HepG2 (cell line): ENCODE measurements around the gene AQP10. TPM values are rescaled to one million over a fixed set of nuclear protein-coding genes. Genes with fewer than 3 reads are reported as not detected.
A peak's percentile ranks its signal among the peaks of the same experiment; 100 is the strongest.

Source experiments
- ARNT ChIP-seq: fragments of 450-650 bp; IDR thresholded peaks from 2 replicates; pipeline ENCODE4 v1.6.1; 2017
- EED ChIP-seq: sonication (generic); formaldehyde crosslinking; IDR thresholded peaks from 2 replicates; pipeline ENCODE4 v1.5.0; 2020; ENCODE audit warnings: mild to moderate bottlenecking, missing genetic modification reagents
- ETV5 ChIP-seq: IDR thresholded peaks from 2 replicates; pipeline ENCODE4 v1.6.1; 2018; ENCODE audit warnings: missing biosample characterization, missing genetic modification reagents, inconsistent platforms, borderline replicate concordance
- KLF16 ChIP-seq, 2 experiments: sonication (generic) in 1 of 2; formaldehyde crosslinking in 1 of 2; IDR thresholded peaks; 2 replicates each; pipeline versions ENCODE4 v1.6.1 to v1.8.0; 2016 to 2023; ENCODE audit warnings: missing genetic modification reagents in 2 of 2, missing compliant biosample characterization in 1 of 2
- MED1 ChIP-seq: sonication (generic); formaldehyde crosslinking; IDR thresholded peaks from 2 replicates; pipeline ENCODE4 v1.4.0; 2020; ENCODE audit warnings: missing genetic modification reagents
- NBN ChIP-seq: fragments of 450-650 bp; conservative IDR thresholded peaks from 2 replicates; pipeline ENCODE4 v1.6.1; 2017
- NR2C2 ChIP-seq: sonication (generic); formaldehyde crosslinking; IDR thresholded peaks from 2 replicates; pipeline ENCODE4 v1.4.0; 2020; ENCODE audit warnings: missing genetic modification reagents, mild to moderate bottlenecking, moderate library complexity, borderline replicate concordance
- SSRP1 ChIP-seq: IDR thresholded peaks from 2 replicates; pipeline ENCODE4 v1.6.1; 2016; ENCODE audit warnings: control low read depth
- ZBTB21 ChIP-seq: sonication (generic); formaldehyde crosslinking; IDR thresholded peaks from 2 replicates; pipeline ENCODE4 v1.4.0; 2020; ENCODE audit warnings: missing genetic modification reagents
- ZEB1 ChIP-seq: IDR thresholded peaks from 2 replicates; pipeline ENCODE4 v1.6.1; 2012; ENCODE audit warnings: mild to moderate bottlenecking, low read depth, inconsistent platforms; ENCODE audit not compliant: insufficient replicate concordance
- ZNF75D ChIP-seq: sonication (generic); formaldehyde crosslinking; IDR thresholded peaks from 2 replicates; pipeline ENCODE4 v1.8.1; 2023; ENCODE audit warnings: missing genetic modification reagents, mild to moderate bottlenecking, borderline replicate concordance
- polyA plus RNA-seq, 8 experiments: library from polyadenylated mRNA; depleted of rRNA in 3 of 8; stranded (reverse) in 7 of 8; unstranded in 1 of 8; fragments of >200 nt; fragmentation: Illumina TruSeq in 4 of 8; extraction: Trizol in 4 of 8; gene quantifications; 2 replicates each; pipeline versions ENCODE4 v1.2.1 to v1.2.3, GENCODE V29; 2011 to 2016; ENCODE audit warnings: low read depth in 4 of 8, missing spikeins in 1 of 8, mixed read lengths in 1 of 8; ENCODE audit not compliant: insufficient read depth in 1 of 8
- total RNA-seq, 5 experiments: library from RNA; depleted of rRNA; stranded (reverse); fragments of >200 nt; fragmentation: Illumina TruSeq; extraction: Trizol; gene quantifications; 2 replicates each; pipeline ENCODE4 v1.2.3, GENCODE V29; 2016; ENCODE audit warnings: low read depth in 1 of 5
- TF ChIP-seq, protein P1 (sequence below): sonication (generic); formaldehyde crosslinking; IDR thresholded peaks from 2 replicates; pipeline ENCODE4 v1.5.1; 2020; ENCODE audit warnings: missing genetic modification reagents, mild to moderate bottlenecking, borderline replicate concordance
- TF ChIP-seq, protein P2 (sequence below): sonication (generic); formaldehyde crosslinking; IDR thresholded peaks from 2 replicates; pipeline ENCODE4 v1.8.1; 2023; ENCODE audit warnings: mild to moderate bottlenecking, moderate library complexity, missing genetic modification reagents
- TF ChIP-seq, protein P3 (sequence below): sonication (generic); formaldehyde crosslinking; IDR thresholded peaks from 2 replicates; pipeline ENCODE4 v1.9.0; 2021; ENCODE audit warnings: missing genetic modification reagents, borderline replicate concordance
- TF ChIP-seq, protein P4 (sequence below): sonication (generic); formaldehyde crosslinking; IDR thresholded peaks from 2 replicates; pipeline ENCODE4 v1.8.0; 2022; ENCODE audit warnings: mild to moderate bottlenecking, missing genetic modification reagents, moderate library complexity
- TF ChIP-seq, protein P5 (sequence below): sonication (generic); formaldehyde crosslinking; IDR thresholded peaks from 2 replicates; pipeline ENCODE4 v1.4.0; 2020; ENCODE audit warnings: missing genetic modification reagents, borderline replicate concordance
- TF ChIP-seq, protein P6 (sequence below): IDR thresholded peaks from 2 replicates; pipeline ENCODE4 v1.6.1; 2012; ENCODE audit warnings: low read length, improper control_type of control experiment

Gene AQP10
- total and polyA plus RNA-seq, 2 of the 13 experiments (the other 11 are each of a cell fraction or from before 2014, with no cell fraction given) = 0.30 TPM; not detected in 1

DNA sequence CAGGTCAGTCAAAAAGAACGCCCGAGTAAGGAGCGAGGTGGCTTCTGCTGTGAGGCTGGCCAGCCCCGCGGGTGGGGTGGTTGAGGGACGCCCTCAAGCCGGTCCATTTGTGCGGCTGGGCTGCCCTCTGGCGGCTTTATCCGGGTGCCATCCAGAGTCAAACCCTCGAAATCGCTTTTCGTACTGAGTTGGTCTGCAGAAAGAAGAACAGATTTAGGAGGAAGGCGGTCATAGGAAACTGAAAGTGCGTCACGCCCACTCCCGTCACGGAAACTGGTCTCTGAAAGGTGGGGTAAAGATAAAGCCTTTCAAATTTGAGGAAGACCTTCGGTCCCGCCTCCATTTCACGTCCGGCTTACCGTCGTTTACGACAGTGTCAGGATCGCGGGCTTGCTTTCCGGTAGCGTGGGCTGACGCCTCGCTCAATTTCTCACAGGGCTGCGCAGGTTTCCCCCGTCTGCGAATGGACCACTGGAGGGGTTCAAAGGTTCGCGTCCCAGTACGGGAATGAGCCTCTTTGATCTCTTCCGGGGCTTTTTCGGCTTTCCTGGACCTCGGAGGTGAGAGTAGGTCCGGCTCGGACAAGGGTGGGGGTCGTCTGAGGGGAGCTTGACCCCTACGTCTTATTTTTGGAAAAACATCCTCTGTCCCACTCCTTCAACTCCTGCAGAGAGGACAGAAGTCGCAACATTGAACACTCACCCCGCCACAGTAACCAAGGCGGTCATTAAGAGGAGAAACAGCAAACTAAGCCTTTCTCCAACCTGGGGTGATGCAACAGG, 48.5 kb upstream of the AQP10 start, which contains the start of gene HAX1 (continued):
- TF ChIP-seq ETV5 (peak; percentile 69; the same call in 1 of the 2 replicates), NBN (no peak), ZNF75D (CRISPR knock-in tag) (no peak), KLF16 (CRISPR knock-in tag; IDR thresholded peaks at IDR 0.05) (peak in 1 of 2 experiments; percentile 85; a peak in 2 of 4 replicates), ZEB1 (no peak), MED1 (no peak; the same call in 1 of the 2 replicates), SSRP1 (no peak), ARNT (no peak), NR2C2 (CRISPR knock-in tag) (no peak; the same call in 1 of the 2 replicates), ZBTB21 (CRISPR knock-in tag) (peak; percentile 58), EED (CRISPR knock-in tag) (0 out of 2 replicates have a peak, but pooled peaks have one; percentile 26)
- TF ChIP-seq, protein P1, sequence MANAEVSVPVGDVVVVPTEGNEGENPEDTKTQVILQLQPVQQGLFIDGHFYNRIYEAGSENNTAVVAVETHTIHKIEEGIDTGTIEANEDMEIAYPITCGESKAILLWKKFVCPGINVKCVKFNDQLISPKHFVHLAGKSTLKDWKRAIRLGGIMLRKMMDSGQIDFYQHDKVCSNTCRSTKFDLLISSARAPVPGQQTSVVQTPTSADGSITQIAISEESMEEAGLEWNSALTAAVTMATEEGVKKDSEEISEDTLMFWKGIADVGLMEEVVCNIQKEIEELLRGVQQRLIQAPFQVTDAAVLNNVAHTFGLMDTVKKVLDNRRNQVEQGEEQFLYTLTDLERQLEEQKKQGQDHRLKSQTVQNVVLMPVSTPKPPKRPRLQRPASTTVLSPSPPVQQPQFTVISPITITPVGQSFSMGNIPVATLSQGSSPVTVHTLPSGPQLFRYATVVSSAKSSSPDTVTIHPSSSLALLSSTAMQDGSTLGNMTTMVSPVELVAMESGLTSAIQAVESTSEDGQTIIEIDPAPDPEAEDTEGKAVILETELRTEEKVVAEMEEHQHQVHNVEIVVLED = peak; percentile 96
- TF ChIP-seq, protein P2, sequence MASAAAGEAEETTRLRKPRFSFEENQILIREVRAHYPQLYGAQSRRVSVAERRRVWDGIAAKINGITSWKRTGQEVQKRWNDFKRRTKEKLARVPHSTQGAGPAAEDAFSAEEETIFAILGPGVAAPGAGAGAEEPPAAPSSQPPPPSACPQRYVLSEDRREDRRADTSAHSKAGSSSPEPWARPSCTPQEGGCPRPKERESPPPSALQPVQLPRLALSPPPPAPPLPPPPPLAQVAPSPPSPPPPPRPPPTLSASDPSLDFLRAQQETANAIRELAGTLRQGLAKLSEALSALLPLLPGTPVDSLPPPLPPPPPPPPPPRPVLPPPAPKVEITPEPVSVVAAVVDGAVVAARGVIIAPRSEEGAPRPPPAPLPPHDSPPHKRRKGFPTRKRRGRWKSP (CRISPR knock-in tag) = peak; percentile 72
- TF ChIP-seq, protein P3, sequence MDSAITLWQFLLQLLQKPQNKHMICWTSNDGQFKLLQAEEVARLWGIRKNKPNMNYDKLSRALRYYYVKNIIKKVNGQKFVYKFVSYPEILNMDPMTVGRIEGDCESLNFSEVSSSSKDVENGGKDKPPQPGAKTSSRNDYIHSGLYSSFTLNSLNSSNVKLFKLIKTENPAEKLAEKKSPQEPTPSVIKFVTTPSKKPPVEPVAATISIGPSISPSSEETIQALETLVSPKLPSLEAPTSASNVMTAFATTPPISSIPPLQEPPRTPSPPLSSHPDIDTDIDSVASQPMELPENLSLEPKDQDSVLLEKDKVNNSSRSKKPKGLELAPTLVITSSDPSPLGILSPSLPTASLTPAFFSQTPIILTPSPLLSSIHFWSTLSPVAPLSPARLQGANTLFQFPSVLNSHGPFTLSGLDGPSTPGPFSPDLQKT (CRISPR knock-in tag) = no peak
- TF ChIP-seq, protein P4, sequence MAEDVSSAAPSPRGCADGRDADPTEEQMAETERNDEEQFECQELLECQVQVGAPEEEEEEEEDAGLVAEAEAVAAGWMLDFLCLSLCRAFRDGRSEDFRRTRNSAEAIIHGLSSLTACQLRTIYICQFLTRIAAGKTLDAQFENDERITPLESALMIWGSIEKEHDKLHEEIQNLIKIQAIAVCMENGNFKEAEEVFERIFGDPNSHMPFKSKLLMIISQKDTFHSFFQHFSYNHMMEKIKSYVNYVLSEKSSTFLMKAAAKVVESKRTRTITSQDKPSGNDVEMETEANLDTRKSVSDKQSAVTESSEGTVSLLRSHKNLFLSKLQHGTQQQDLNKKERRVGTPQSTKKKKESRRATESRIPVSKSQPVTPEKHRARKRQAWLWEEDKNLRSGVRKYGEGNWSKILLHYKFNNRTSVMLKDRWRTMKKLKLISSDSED (CRISPR knock-in tag) = no peak
- TF ChIP-seq, protein P5, sequence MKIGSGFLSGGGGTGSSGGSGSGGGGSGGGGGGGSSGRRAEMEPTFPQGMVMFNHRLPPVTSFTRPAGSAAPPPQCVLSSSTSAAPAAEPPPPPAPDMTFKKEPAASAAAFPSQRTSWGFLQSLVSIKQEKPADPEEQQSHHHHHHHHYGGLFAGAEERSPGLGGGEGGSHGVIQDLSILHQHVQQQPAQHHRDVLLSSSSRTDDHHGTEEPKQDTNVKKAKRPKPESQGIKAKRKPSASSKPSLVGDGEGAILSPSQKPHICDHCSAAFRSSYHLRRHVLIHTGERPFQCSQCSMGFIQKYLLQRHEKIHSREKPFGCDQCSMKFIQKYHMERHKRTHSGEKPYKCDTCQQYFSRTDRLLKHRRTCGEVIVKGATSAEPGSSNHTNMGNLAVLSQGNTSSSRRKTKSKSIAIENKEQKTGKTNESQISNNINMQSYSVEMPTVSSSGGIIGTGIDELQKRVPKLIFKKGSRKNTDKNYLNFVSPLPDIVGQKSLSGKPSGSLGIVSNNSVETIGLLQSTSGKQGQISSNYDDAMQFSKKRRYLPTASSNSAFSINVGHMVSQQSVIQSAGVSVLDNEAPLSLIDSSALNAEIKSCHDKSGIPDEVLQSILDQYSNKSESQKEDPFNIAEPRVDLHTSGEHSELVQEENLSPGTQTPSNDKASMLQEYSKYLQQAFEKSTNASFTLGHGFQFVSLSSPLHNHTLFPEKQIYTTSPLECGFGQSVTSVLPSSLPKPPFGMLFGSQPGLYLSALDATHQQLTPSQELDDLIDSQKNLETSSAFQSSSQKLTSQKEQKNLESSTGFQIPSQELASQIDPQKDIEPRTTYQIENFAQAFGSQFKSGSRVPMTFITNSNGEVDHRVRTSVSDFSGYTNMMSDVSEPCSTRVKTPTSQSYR (CRISPR knock-in tag) = no peak
- TF ChIP-seq, protein P6, sequence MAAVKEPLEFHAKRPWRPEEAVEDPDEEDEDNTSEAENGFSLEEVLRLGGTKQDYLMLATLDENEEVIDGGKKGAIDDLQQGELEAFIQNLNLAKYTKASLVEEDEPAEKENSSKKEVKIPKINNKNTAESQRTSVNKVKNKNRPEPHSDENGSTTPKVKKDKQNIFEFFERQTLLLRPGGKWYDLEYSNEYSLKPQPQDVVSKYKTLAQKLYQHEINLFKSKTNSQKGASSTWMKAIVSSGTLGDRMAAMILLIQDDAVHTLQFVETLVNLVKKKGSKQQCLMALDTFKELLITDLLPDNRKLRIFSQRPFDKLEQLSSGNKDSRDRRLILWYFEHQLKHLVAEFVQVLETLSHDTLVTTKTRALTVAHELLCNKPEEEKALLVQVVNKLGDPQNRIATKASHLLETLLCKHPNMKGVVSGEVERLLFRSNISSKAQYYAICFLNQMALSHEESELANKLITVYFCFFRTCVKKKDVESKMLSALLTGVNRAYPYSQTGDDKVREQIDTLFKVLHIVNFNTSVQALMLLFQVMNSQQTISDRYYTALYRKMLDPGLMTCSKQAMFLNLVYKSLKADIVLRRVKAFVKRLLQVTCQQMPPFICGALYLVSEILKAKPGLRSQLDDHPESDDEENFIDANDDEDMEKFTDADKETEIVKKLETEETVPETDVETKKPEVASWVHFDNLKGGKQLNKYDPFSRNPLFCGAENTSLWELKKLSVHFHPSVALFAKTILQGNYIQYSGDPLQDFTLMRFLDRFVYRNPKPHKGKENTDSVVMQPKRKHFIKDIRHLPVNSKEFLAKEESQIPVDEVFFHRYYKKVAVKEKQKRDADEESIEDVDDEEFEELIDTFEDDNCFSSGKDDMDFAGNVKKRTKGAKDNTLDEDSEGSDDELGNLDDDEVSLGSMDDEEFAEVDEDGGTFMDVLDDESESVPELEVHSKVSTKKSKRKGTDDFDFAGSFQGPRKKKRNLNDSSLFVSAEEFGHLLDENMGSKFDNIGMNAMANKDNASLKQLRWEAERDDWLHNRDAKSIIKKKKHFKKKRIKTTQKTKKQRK = no peak
